ENCODE results near the gene TEAD3. TPM values are rescaled to one million over a fixed set of nuclear protein-coding genes. Genes with fewer than 3 reads are reported as not detected.
A peak's percentile ranks its signal among the peaks of the same experiment; 100 is the strongest.

The TEAD3 gene
- total RNA-seq, 4 donors from 2014 or later: 39.0 to 55.4 (median 51.5) TPM

DNA sequence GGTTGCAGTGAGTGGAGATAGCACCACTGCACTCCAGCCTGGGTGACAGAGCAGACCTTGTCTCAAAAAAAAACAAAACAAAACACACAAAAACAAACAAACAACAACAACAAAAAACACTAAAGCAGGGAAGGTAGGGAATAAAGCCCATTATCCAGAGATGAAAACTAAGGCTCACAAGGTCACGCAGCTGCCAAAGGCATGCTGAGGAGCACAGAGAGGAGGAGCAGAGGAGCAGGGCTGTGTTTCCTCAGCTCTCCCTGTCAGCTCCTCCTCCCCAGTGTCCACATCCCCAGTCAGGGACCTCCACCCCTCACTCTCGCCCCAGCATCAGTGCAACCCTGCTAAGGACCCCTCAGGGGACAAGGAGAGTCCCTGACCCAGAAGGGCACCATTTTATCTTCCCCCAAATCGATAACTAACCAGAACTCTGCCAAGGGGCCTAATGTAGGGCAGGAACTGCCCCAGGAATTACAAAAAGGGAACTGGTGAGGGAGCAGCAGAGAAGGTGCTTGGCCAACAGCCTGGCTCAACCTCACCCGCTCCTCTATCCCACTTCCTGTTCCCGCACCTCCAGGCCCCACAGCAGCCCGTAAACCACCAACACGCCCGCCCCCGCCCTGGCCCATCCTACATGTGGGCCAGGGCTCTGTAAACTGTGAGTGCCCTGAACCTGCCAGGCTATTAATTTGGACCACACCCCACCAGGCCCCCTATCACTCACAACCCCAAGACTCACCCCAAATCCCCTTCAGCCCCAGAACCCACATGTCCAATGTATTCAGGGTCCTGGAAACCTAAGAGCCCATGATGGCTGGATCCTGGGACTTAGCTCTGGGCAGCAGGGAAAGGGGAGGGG lies 9.0 kb downstream of the TEAD3 start:
- Histone ChIP-seq H3K4me3 (no peak overlapping the region), H3K4me1 (peaks cover 86% of the 10 kb centered on the region), H3K9me3 (no peaks in the 10 kb centered on the region), H3K27me3 (no peaks in the 10 kb centered on the region), H3K36me3 (peaks cover 13% of the 10 kb centered on the region), H3K27ac (peak overlapping the region; percentile 95)
- TF ChIP-seq POLR2A (IDR thresholded peaks at IDR 0.05) (no peak), POLR2AphosphoS5 (IDR thresholded peaks at IDR 0.05) (no peak), EP300 (IDR thresholded peaks at IDR 0.05) (no peak)
- TF ChIP-seq, protein P1, sequence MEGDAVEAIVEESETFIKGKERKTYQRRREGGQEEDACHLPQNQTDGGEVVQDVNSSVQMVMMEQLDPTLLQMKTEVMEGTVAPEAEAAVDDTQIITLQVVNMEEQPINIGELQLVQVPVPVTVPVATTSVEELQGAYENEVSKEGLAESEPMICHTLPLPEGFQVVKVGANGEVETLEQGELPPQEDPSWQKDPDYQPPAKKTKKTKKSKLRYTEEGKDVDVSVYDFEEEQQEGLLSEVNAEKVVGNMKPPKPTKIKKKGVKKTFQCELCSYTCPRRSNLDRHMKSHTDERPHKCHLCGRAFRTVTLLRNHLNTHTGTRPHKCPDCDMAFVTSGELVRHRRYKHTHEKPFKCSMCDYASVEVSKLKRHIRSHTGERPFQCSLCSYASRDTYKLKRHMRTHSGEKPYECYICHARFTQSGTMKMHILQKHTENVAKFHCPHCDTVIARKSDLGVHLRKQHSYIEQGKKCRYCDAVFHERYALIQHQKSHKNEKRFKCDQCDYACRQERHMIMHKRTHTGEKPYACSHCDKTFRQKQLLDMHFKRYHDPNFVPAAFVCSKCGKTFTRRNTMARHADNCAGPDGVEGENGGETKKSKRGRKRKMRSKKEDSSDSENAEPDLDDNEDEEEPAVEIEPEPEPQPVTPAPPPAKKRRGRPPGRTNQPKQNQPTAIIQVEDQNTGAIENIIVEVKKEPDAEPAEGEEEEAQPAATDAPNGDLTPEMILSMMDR (IDR thresholded peaks at IDR 0.05): no peak
- WGBS: 20% methylated on average over 9 of the region's 9 CpGs
- no peak for DNase-seq (ENCODE audit: low spot score in 2 of 2)

DNA sequence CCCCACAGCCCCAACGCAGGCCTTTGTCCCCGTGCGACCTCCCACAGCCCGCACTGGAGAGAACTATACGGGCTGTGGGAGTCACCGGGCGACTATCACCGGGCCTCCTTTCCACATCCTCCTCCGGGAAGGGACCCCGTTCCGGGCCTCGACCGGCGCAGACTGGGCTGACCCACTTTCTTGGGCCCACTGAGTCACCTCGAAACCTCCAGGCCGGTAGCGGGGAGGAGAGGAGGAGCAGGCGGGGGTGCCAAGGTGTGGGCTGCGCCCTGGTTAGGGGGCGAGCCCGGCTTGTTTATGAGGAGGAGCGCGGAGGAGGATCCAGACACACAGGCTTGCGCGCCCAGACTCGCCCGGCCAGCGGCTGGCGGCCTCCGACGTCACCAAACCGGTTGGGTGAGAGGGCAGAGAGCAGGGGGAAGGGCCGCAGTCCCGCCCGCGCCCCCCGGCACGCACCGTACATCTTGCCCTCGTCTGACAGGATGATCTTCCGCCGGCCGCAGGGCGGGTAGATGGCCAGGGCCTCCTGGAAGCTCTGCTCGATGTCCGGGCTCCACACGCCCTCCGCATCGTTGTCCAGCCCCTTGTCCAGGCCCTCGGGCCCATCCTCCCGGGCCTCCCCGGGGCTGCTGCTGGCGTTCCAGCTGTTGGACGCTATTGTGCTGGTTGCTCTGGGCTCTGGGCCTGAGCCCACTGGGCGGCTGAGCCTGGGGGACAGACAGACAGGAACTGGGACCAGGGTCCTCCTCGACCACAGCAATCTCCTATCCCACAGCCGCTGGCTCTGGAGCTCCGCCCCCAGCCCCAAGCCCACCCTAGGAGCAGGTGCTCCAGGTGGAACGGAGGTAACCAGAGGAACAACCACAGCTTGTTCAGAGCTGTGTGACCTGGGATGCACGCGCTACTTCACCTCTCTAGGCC lies 10.6 kb downstream of the TEAD3 start:
- 50% methylated on average over 26 of the region's 61 CpGs for WGBS
- H3K4me3 ChIP-seq: peak overlapping the region; percentile 29
- no peaks in the 10 kb centered on the region for H3K9me3 ChIP-seq
- peak in 1 of 2 donors; percentile 79 for DNase-seq (ENCODE audit: low spot score in 2 of 2)
- peak overlapping the region; percentile 95 for H3K27ac ChIP-seq
- TF ChIP-seq EP300 (IDR thresholded peaks at IDR 0.05) (no peak), POLR2AphosphoS5 (IDR thresholded peaks at IDR 0.05) (peak in 2 of 3 donors; percentile 69 to 78)
- peaks cover 70% of the 10 kb centered on the region for H3K4me1 ChIP-seq
- peaks cover 15% of the 10 kb centered on the region for H3K36me3 ChIP-seq
- H3K27me3 ChIP-seq: no peaks in the 10 kb centered on the region

DNA sequence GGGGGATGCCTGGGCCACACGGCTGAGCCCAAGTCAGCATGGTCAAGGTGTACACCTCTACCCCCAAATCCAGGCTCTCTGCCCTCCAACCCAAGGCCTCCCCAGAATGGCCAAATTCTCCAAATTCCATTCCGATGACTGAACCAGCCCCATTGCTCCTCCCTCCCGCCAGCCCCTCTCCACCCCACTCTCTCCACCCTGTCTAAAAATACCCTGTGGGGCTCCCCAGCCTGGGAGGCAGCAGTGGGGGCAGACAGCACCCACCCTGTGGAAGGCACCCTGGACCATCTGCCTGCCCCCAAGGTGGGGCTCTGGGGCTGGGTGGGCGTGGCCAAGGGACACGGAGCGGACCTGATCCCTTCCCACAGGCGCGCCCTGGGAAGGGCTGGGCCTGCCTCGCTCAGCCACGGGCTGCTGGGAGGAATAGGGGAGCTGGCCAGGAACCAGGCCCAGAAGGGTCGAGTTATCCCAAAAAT lies 11.4 kb downstream of the TEAD3 start:
- H3K4me1 ChIP-seq: peaks cover 62% of the 10 kb centered on the region
- H3K27me3 ChIP-seq: no peaks in the 10 kb centered on the region
- WGBS: 29% methylated on average over 5 of the region's 11 CpGs
- peak overlapping the region; percentile 29 for H3K4me3 ChIP-seq
- peaks cover 18% of the 10 kb centered on the region for H3K36me3 ChIP-seq
- DNase-seq (ENCODE audit: low spot score in 2 of 2): no peak
- H3K27ac ChIP-seq: peak overlapping the region; percentile 95
- H3K9me3 ChIP-seq: no peaks in the 10 kb centered on the region
- TF ChIP-seq EP300 (IDR thresholded peaks at IDR 0.05): no peak
- TF ChIP-seq, protein P1 (IDR thresholded peaks at IDR 0.05): no peak
- TF ChIP-seq POLR2AphosphoS5 (IDR thresholded peaks at IDR 0.05): no peak
- no peak for TF ChIP-seq POLR2A (IDR thresholded peaks at IDR 0.05)

DNA sequence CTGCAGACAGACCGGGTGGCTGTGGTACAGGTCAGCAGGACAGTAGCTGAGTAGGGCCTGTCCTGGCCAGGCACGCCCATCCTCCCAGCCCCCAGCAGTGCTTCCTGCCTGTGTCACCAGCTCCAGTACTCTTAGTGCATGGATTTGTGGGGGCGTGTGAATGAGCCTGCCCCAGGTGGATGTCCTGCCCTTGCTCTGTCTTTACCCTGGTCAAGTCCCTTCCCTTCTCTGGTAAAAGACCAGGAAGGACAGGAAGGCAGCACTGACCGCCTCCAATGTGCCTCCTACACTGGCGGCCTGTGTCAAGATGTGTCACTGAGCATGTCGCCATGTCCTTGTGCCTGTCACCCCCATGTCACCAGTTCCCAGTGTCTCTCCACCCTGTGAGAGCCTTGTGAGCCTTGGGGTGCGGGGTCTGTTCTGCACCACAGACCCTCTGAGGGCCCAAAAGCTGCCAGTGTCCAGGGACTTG lies 11.9 kb downstream of the TEAD3 start:
- Histone ChIP-seq H3K9me3 (no peaks in the 10 kb centered on the region), H3K36me3 (peaks cover 23% of the 10 kb centered on the region), H3K27ac (peak overlapping the region; percentile 95), H3K4me1 (peaks cover 57% of the 10 kb centered on the region), H3K27me3 (no peaks in the 10 kb centered on the region), H3K4me3 (no peak overlapping the region)
- 90% methylated on average over 4 of the region's 7 CpGs for WGBS
- TF ChIP-seq POLR2A (IDR thresholded peaks at IDR 0.05) (no peak), POLR2AphosphoS5 (IDR thresholded peaks at IDR 0.05) (no peak), EP300 (IDR thresholded peaks at IDR 0.05) (no peak)
- TF ChIP-seq, protein P1 (IDR thresholded peaks at IDR 0.05): no peak
- no peak for DNase-seq (ENCODE audit: low spot score in 2 of 2)

DNA sequence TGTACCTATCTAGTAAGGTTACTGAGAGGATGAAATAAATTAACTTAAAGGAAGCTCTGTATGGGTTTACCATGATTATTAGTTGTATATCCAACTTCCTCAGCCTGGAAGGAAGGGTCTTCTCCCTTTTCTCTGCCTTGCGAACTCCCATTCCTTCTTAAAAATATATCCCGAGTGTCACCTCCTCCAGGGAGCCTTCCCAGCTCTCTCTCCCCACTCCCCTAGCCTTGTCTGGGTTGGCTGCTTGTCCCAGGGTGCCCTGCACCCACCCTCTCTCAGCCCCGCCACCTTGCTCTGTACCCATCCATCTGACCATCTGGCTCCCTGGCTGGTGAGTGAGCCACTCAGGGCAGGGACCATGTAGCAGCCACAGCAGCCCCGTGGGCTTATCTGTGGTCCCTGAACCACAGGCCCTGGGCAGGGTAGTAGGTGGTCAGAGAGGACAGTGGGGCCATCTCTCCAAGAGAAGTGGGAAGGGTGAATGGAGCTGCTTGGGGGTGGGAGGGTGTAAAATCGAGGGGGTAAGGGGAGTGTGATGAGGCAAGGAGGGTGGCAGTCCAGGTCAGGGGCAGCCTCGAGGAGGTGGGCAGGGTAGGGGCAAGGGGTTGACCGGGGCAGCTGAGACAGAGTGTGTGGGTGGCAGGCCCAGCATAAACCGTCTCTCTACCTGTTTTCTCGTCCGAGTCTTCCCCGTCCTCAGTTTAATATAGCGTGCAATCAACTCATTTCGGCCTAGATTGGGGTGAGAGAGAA lies 12.8 kb downstream of the TEAD3 start:
- TF ChIP-seq POLR2A (IDR thresholded peaks at IDR 0.05): no peak
- TF ChIP-seq POLR2AphosphoS5 (IDR thresholded peaks at IDR 0.05): no peak
- no peak for TF ChIP-seq EP300 (IDR thresholded peaks at IDR 0.05)
- TF ChIP-seq, protein P1 (IDR thresholded peaks at IDR 0.05): no peak
- H3K4me3 ChIP-seq: no peak overlapping the region
- peak overlapping the region; percentile 95 for H3K27ac ChIP-seq
- peaks cover 48% of the 10 kb centered on the region for H3K4me1 ChIP-seq
- H3K36me3 ChIP-seq: peaks cover 32% of the 10 kb centered on the region
- no peak for DNase-seq (ENCODE audit: low spot score in 2 of 2)
- no peaks in the 10 kb centered on the region for H3K27me3 ChIP-seq
- 86% methylated on average over 13 of the region's 13 CpGs for WGBS
- no peaks in the 10 kb centered on the region for H3K9me3 ChIP-seq
